SKM-1 treated with dmso at 0.1 percent for 144 hours (cell line): ENCODE measurements around the gene PSMB2.

Experiments
- DNase-seq: peaks from one replicate; lab custom pipeline; 2025; ENCODE audit not compliant: unreplicated experiment; lab: John Stamatoyannopoulos, UW

PSMB2 gene

DNA sequence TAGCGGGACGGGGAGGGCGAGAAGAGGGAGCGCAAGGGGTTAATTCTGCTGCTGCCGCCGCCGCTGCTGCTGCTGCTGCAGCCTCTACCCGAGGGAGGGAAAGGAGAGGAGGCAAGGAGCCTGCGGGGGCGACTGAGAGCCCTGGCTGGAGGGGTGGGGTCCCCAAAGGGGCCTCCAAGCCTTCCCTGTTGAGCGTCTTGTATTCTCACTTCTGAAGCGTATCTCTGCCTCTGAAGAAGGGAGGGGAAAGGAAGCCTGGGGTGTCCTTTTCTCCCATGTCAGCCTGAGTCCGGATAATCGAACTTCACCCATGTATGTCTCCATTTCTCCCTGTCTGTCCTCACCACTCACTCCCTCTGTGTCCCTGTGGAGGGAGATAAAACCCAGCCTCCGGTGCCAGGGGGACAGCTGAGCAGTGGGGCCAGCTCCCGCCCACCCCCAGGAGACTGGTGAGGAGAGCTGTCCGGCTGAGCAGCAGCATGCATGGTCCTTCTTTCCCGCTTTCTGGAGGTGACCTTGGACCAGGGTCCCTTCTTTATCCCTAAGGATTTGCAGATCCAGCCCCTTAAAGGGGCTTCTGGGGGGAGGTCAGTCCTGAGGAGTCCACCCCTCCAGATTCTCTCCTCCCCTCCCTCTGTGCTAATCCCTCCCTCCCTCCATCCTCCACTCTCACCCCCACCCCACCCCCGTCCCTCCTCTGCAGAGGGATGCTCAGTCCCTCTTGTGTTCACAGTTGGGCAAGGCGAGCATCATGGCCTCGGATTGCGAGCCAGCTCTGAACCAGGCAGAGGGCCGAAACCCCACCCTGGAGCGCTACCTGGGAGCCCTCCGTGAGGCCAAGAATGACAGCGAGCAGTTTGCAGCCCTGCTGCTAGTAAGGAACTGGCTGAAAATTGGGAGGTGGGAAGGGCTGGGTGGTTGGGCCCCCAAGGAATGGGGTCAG lies 82.7 kb downstream of the PSMB2 start:
- no peak for DNase-seq

DNA sequence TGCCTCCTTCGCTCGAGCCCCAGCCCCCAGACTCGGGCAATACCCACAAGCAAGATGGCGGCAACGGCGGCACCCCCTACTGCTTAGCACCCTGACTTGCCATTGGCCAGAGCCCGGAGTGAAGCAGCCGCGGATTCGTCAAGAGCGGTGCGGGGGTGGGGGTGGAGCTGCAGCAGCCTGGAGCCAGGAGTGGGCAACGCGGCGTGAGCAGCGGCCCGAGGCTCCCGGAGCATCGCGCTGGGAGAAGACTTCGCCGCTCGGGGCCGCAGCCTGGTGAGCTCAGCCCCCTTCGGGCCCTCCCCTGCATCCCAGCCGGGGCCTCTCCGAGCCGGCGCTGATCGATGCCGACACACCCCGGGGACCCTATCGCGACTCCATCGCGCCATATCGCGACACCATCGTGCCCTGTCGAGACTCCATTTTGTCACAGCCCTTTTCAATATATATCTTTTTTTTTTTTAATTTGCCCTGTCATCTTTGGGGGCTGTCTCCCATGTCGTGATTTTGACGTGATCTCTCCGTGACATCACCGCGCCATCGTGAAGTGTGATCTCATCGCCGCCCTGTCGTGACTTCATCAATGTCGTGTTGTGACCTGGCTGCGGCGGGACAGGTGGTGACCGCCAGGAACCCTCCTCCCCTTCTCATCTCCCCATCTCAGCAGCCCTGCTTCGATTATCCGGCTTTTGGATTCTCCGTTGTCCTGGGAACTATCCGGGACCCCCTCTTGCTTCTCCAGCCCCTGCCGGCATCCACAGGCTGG lies 83.5 kb downstream of the PSMB2 start, which contains the start of gene NCDN:
NCDN (plus strand) TSS at position 189 of the 763 bp plus-strand sequence; CDS start at position 581, 392 bp downstream.
- DNase-seq: peak; percentile 92

DNA sequence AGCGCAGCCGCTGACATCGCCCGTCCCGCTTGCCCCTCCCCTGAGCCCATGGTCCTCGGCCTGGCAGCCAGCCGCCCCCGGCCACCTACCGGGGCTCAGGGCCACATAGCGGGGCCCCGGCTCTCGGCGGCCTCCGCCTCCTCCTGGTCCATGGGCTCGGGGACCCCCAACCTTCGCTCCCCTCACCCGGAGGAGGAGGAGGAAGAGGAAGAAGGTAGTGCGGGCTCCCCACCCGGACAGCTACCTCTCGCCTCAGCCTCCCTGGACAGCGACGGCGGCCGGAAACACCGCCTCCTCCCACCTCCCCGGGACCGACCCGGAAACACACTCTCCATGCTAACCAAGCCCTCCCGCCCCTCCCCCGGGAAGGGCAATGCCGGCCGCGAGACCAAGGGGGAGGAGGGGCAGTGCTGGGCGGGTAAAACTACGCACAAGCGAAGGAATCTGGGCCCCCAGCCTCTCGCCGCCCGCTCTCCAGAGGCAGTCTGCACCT lies 84.2 kb downstream of the PSMB2 start, which contains the start of gene KIAA0319L:
KIAA0319L (minus strand) TSS at position 286 of the 493 bp plus-strand sequence. CDS start 2,912 bp downstream, outside the sequence.
- DNase-seq: peak; percentile 85

DNA sequence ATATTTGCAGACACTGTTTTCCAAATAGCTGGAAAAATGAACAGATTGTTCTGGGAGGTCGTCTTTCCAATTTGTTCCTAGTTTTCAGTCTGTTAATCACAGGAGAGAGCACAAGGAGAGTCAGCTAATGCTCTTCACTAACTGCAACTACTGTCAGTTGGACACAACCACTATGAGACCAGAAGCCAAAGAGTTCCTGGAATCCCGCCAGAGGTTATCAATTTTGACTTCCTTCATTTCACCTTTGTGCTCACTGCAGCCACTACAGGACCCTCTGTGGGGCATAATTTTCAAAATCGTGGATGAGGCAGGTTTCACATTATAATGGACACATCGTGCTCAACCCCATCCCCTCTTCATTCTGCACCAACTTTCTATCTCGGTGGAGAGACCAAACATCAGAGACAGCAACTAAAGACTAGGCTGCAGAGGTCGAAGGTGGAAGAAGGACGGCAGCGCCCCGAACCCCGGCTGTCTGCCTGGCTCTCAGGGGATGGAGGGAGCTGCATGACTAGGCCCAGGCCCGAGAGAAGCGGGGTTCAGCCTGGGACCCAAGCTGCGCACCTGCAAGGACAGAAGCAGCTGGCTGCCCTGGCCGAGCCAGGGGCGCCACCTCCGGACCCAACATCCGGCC lies 84.7 kb downstream of the PSMB2 start:
- DNase-seq: no peak

DNA sequence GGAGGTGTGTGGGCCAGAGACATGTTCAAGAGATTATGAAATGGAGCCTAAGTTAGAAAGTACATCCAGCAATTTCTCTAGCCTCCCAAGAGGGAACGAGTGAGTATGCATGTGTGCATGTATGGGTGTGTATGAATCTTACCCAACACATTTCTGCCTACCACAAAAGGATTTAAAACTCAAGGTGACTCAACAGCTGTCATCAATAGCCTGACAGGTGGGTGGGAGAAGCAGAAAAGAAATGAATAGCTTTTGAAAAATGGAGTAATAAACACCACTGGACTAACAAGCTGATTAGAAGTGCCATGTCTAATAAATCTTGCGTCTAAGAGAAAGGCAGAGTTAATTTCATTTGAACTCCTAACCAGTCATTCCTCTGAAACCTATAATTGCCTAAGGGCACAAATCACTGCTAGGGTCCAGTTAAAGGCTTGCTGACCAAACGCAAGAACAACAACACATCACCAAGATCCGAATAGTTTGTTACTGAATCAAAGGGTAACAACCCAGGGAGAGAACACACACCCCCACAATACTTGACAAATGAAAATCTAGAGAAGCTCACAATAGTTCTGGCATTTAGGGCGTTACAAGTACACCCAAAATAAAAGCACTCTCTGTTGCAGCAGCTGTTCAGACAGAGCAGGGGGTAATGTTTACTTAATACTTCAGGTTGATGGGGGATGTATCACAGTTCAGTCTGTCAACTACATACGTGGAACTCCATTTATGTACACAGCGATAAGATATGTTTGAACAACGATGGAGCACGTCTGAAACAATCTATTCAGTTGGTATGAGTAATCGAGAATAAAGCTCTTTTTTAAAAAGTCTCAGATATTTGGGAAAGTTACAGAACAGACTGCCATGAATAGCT lies 85.5 kb downstream of the PSMB2 start:
- DNase-seq: no peak

DNA sequence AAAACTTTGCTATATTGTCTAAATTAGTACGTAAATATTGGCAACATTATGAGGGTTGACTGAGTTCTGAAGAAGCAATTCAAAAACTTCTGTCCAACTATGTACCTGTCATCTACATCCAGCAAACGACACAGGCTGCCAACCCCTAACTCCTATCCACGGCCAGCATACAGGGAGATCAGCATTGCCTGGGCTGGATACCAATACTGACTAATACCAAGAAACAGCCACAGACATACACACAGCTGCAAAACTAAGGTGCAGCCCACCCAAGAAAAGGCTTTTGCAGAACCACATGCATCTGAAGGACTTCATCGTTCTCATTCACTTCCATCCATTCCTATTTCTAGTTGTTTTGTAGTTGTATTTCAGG lies 86.1 kb downstream of the PSMB2 start:
- DNase-seq: no peak

DNA sequence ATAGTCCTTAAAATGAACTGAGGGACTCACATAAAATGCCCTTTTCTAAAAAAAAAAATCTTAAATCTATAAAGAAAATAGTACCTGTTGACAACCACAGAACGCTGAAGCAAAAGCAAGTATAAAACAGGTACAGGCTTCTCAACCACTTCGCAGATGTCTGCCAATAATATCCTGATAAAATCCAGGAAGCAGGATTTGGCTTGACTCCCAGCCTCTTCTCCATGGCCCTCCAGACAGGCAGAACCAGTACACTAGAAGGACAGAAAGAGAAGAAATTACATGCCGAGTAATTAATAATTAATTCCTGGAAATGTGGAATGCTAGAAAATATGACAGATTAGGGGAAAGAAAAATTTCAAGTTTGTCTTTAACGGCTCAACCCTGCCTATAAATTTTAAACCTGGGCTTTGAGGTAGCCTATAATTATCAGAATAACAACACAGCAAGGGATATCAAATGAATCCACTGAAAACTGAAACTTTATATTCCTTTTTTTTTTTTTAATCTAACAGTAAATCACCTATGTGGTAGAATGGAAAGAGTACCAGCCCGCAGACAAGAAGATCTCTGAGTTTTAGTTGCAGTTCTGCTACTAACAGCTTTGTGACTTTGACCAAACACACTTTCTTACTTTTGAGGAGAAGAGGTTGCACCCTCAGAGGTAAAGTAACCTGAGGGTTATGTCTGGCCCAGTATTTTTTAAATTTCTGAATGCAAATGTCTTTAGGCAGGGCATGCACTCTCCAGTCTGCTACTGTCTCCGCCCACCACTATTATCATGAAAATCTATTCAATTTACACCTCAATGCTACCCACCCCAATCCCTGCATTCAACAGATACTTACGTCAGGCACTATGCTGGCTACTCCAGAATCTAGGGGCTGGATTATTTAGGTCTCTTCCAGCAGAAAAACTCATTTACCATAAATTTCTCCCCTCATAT lies 86.8 kb downstream of the PSMB2 start:
- no peak for DNase-seq

DNA sequence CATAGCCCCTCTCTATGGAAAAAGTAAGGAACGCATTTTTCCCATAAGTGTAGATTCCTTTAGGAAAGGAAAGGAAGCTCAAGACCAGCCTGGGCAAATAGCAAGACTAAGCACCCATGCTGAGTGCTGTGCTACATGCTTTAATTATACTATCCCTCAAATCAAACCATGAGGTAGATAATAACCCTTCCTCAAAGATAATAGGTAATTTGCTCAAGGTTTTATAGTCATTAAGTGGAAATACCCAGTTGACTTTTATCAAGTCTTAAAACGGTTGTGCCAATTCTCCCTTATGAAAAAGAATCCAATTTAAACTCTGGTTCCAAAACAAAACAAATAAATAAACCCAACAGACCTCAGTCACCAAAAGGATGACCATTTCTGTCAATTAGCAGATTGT lies 87.5 kb downstream of the PSMB2 start:
- DNase-seq: no peak
